Measurements from ENCODE around the gene LRCOL1.

Gene LRCOL1

GRCh38 chr12:132581348-132582057 is 28.9 kb downstream of the LRCOL1 start:
- no peak for DNase-seq

GRCh38 chr12:132580701-132581292 is 29.6 kb downstream of the LRCOL1 start:
- DNase-seq, result no peak

GRCh38 chr12:132579744-132580143 is 30.6 kb downstream of the LRCOL1 start:
- no peak for DNase-seq

GRCh38 chr12:132578826-132579225 is 31.6 kb downstream of the LRCOL1 start:
- DNase-seq, result no peak

GRCh38 chr12:132578118-132578517 is 32.3 kb downstream of the LRCOL1 start:
- DNase-seq, result no peak

- DNase-seq, result no peak
These were observed 33.0 kb downstream of the LRCOL1 start for GRCh38 chr12:132577191-132577920.

GRCh38 chr12:132576701-132577100 is 33.7 kb downstream of the LRCOL1 start:
- DNase-seq, result no peak

GRCh38 chr12:132575661-132576060 is 34.7 kb downstream of the LRCOL1 start:
- DNase-seq, result no peak

GRCh38 chr12:132574271-132574996 is 35.9 kb downstream of the LRCOL1 start:
- no peak for DNase-seq

- no peak for DNase-seq
These were observed 37.3 kb downstream of the LRCOL1 start for GRCh38 chr12:132572801-132573760.

- no peak for DNase-seq
These were observed 38.3 kb downstream of the LRCOL1 start for GRCh38 chr12:132572106-132572505.

GRCh38 chr12:132571598-132571997 is 38.8 kb downstream of the LRCOL1 start:
- no peak for DNase-seq

- no peak for DNase-seq
These were observed 39.3 kb downstream of the LRCOL1 start for GRCh38 chr12:132571051-132571450.

GRCh38 chr12:132570635-132571034 is 39.7 kb downstream of the LRCOL1 start:
- no peak for DNase-seq

GRCh38 chr12:132569856-132570480 is 40.4 kb downstream of the LRCOL1 start:
- DNase-seq, result no peak

GRCh38 chr12:132568826-132569480 is 41.4 kb downstream of the LRCOL1 start:
- no peak for DNase-seq

GRCh38 chr12:132568301-132568700 is 42.1 kb downstream of the LRCOL1 start:
- DNase-seq, result no peak

- DNase-seq, result no peak
These were observed 43.8 kb downstream of the LRCOL1 start for GRCh38 chr12:132566516-132567131.

GRCh38 chr12:132565365-132565764 is 45.0 kb downstream of the LRCOL1 start:
- no peak for DNase-seq

- no peak for DNase-seq
These were observed 46.5 kb downstream of the LRCOL1 start for GRCh38 chr12:132563911-132564310.
